Suprapubic skin (tissue), 4 donors: ENCODE measurements around the gene TUBB4B. TPM values are rescaled to one million over a fixed set of nuclear protein-coding genes. Genes with fewer than 3 reads are reported as not detected.

Experiments used
- DNase-seq, 2 donors: peaks; one replicate each; pipeline ENCODE4 v3.0.0-alpha.2; 2019; ENCODE audit warnings: low spot score in 2 of 2
- H3K27ac ChIP-seq: fragments of 200-600 bp; sonication (generic); one replicate; pipeline ENCODE4 v1.5.1; 2019
- H3K27me3 ChIP-seq: fragments of 200-600 bp; sonication (generic); one replicate; pipeline ENCODE4 v1.5.1; 2019
- H3K36me3 ChIP-seq: fragments of 200-600 bp; sonication (generic); one replicate; pipeline ENCODE4 v1.5.1; 2019
- H3K4me1 ChIP-seq: fragments of 200-600 bp; sonication (generic); one replicate; pipeline ENCODE4 v1.5.1; 2019
- H3K4me3 ChIP-seq: fragments of 200-600 bp; sonication (generic); one replicate; pipeline ENCODE4 v1.5.1; 2019; ENCODE audit warnings: mild to moderate bottlenecking
- H3K9me3 ChIP-seq: fragments of 200-600 bp; sonication (generic); one replicate; pipeline ENCODE4 v1.5.1; 2019
- EP300 ChIP-seq: sonication (generic); formaldehyde crosslinking; IDR thresholded peaks from one replicate; pipeline ENCODE4 v1.6.1; 2017; ENCODE audit warnings: antibody characterized with exemption
- POLR2A ChIP-seq, 2 donors: fragments of 450-650 bp; IDR thresholded peaks; one replicate each; pipeline ENCODE4 v1.6.1; 2017; ENCODE audit warnings: antibody characterized with exemption in 2 of 2, mild to moderate bottlenecking in 2 of 2, moderate library complexity in 2 of 2
- POLR2AphosphoS5 ChIP-seq, 3 donors: sonication (generic); formaldehyde crosslinking; IDR thresholded peaks; one replicate each; pipeline ENCODE4 v1.6.1; 2017; ENCODE audit warnings: antibody characterized with exemption in 3 of 3
- WGBS: methylation state at CpG from one replicate; pipeline ENCODE4 v1.1.5; 2018; 5-methylcytosine and 5-hydroxymethylcytosine counted together
- total RNA-seq, 4 donors: library from RNA; depleted of rRNA; stranded (reverse); fragments of >200 nt; gene quantifications; one replicate each; pipeline ENCODE4 v1.1.0, GENCODE V29; 2016
- TF ChIP-seq, protein P1 (sequence below), 2 donors: fragments of 200-600 bp in 1 of 2; fragments of 450-650 bp in 1 of 2; sonication (generic) in 1 of 2; IDR thresholded peaks; one replicate each; pipeline ENCODE4 v1.5.1; 2016 to 2019; ENCODE audit warnings: antibody characterized with exemption in 2 of 2, mild to moderate bottlenecking in 1 of 2, moderate library complexity in 1 of 2

The TUBB4B gene
- total RNA-seq, 4 donors from 2014 or later: 225 to 708 (median 639) TPM

DNA sequence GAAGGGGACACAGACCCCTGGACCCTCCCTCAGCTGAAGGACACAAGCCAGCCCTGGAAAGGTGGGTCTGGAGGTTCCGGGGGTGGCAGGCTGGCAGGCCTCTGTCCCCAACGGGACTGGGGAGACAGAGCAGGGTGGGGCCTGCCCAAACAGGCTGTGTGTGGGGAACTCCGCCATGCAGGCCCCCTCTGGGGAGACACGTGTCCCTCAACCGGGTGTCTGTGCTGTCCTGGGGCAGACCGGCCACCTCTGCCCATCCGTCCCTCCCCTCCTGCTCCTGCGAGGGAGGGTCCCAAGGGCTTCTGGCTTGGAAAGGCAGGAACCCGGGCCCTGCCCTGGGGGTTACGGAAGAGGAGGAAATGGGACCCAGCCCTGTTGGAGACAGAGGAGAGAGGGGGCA is 9.0 kb upstream of the TUBB4B start:
- H3K4me1 ChIP-seq: peaks cover 22% of the 10 kb centered on the region
- TF ChIP-seq POLR2A (IDR thresholded peaks at IDR 0.05): no peak
- TF ChIP-seq POLR2AphosphoS5 (IDR thresholded peaks at IDR 0.05): no peak
- TF ChIP-seq, protein P1, sequence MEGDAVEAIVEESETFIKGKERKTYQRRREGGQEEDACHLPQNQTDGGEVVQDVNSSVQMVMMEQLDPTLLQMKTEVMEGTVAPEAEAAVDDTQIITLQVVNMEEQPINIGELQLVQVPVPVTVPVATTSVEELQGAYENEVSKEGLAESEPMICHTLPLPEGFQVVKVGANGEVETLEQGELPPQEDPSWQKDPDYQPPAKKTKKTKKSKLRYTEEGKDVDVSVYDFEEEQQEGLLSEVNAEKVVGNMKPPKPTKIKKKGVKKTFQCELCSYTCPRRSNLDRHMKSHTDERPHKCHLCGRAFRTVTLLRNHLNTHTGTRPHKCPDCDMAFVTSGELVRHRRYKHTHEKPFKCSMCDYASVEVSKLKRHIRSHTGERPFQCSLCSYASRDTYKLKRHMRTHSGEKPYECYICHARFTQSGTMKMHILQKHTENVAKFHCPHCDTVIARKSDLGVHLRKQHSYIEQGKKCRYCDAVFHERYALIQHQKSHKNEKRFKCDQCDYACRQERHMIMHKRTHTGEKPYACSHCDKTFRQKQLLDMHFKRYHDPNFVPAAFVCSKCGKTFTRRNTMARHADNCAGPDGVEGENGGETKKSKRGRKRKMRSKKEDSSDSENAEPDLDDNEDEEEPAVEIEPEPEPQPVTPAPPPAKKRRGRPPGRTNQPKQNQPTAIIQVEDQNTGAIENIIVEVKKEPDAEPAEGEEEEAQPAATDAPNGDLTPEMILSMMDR (IDR thresholded peaks at IDR 0.05): no peak
- no peak for TF ChIP-seq EP300
- no peak overlapping the region for H3K4me3 ChIP-seq
- WGBS: 57% methylated on average over 10 of the region's 10 CpGs
- no peak for DNase-seq
- no peaks in the 10 kb centered on the region for H3K9me3 ChIP-seq
- peaks cover 80% of the 10 kb centered on the region for H3K27me3 ChIP-seq
- no peaks in the 10 kb centered on the region for H3K36me3 ChIP-seq
- no peak overlapping the region for H3K27ac ChIP-seq

DNA sequence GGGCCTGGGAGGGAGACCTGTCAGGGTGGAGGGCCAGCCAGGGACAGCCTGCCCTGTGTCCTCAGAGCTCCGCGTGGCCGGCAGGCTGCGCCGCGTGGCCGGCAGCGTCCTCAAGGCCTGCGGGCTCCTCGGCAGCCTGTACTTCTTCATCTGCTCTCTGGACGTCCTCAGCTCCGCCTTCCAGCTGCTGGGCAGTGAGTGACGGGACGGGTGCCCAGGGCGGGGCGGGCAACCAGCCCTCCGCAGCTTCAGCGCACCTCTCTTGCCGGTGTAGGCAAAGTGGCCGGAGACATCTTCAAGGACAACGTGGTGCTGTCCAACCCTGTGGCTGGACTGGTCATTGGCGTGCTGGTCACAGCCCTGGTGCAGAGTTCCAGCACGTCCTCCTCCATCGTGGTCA is 8.6 kb upstream of the TUBB4B start:
- no peak for TF ChIP-seq EP300
- Histone ChIP-seq H3K36me3 (no peaks in the 10 kb centered on the region), H3K9me3 (no peaks in the 10 kb centered on the region), H3K4me1 (peaks cover 22% of the 10 kb centered on the region), H3K4me3 (no peak overlapping the region), H3K27ac (no peak overlapping the region), H3K27me3 (peaks cover 80% of the 10 kb centered on the region)
- WGBS: 64% methylated on average over 16 of the region's 24 CpGs
- no peak for DNase-seq

DNA sequence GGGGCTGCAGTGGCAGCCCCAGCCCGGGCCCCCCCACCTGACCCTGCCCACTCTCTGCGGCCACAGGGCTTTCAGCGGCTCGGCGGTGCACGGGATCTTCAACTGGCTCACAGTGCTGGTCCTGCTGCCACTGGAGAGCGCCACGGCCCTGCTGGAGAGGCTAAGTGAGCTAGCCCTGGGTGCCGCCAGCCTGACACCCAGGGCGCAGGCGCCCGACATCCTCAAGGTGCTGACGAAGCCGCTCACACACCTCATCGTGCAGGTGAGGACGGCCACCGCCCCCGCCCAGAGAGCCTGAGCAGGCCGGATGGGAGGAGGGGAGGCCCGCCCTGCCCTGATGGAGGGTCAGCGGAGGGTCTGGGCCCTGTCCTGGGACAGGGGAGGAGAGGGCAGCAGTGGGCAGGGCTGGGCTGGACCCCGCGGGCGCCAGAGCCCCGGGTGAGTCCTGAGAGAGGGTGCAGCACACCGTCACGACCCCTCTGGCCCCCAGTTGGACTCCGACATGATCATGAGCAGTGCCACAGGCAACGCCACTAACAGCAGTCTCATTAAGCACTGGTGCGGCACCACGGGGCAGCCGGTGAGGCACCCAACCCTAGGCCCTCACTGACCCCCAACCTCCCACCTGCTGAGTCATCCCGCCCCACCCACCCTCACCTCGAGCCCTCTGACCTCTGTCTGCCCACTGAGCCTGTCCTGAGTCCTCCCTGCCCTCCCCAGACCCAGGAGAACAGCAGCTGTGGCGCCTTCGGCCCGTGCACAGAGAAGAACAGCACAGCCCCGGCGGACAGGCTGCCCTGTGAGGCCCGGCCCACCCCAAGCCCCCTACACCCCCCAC is 7.7 kb upstream of the TUBB4B start:
- TF ChIP-seq POLR2AphosphoS5 (IDR thresholded peaks at IDR 0.05): no peak
- TF ChIP-seq, protein P1 (IDR thresholded peaks at IDR 0.05): no peak
- TF ChIP-seq EP300: no peak
- TF ChIP-seq POLR2A (IDR thresholded peaks at IDR 0.05): no peak
- Histone ChIP-seq H3K4me1 (peaks cover 26% of the 10 kb centered on the region), H3K4me3 (no peak overlapping the region)

DNA sequence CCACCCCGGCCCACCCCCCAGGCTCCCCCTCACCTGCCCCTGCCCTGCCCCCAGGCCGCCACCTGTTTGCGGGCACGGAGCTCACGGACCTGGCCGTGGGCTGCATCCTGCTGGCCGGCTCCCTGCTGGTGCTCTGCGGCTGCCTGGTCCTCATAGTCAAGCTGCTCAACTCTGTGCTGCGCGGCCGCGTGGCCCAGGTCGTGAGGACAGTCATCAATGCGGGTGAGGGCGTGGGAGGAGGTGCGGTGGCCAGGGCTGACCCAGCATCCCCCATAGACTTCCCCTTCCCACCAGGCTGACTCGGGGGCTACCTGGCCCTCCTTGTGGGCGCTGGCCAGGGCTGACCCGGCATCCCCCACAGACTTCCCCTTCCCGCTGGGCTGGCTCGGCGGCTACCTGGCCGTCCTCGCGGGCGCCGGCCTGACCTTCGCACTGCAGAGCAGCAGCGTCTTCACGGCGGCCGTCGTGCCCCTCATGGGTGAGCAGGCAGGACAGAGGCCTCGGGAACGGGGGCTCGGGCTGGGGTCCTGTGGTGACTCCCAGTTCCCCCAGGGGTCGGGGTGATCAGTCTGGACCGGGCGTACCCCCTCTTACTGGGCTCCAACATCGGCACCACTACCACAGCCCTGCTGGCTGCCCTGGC is 6.9 kb upstream of the TUBB4B start:
- H3K27me3 ChIP-seq: peaks cover 69% of the 10 kb centered on the region

More for the DNA sequence above, 7.7 kb upstream of the TUBB4B start:
- no peaks in the 10 kb centered on the region for H3K9me3 ChIP-seq
- no CpG with 5 or more reads among the region's 40 CpGs for WGBS
- H3K27me3 ChIP-seq: peaks cover 76% of the 10 kb centered on the region
- no peak overlapping the region for H3K27ac ChIP-seq
- H3K36me3 ChIP-seq: no peaks in the 10 kb centered on the region
- no peak for DNase-seq

DNA sequence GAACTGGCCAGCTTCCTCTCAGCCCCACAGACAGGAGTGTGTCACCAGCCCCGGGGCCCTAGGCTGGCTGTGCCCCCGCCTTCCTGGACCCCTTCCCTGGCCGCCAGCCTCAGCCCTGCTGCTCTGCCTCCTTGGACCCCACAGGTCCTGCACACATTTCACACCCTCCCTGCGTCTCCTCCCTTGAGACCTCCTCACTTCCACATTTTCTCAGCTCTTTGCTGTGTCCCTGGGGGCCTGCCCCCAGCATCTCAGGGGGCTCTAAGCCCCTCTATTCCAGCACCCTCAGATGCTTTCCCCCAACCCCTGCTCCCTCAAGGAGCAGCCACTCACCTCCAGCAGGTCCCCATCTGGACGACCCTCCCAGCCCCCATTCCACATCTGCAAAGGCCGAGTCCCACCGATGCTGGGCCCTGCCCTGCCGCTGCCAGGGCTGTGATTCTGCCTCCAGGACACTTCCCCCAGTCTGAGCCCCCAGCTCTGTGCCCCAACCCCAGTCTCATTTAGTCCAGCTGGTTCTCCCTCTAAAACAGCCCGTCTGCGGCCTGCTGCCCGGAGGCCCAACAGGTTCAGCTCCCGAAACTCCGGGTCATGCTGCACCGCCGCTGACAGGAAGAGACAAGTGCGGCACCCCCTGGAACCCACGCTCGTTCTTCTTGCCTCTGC is 6.2 kb upstream of the TUBB4B start:
- Histone ChIP-seq H3K9me3 (no peaks in the 10 kb centered on the region), H3K36me3 (no peaks in the 10 kb centered on the region), H3K4me1 (peaks cover 41% of the 10 kb centered on the region), H3K4me3 (no peak overlapping the region), H3K27me3 (peaks cover 62% of the 10 kb centered on the region), H3K27ac (no peak overlapping the region)
- WGBS: 66% methylated on average over 17 of the region's 18 CpGs
- TF ChIP-seq POLR2AphosphoS5 (IDR thresholded peaks at IDR 0.05) (no peak), POLR2A (IDR thresholded peaks at IDR 0.05) (no peak), EP300 (no peak)
- TF ChIP-seq, protein P1 (IDR thresholded peaks at IDR 0.05): no peak
- no peak for DNase-seq

More for the DNA sequence above, 6.9 kb upstream of the TUBB4B start:
- Histone ChIP-seq H3K9me3 (no peaks in the 10 kb centered on the region), H3K36me3 (no peaks in the 10 kb centered on the region), H3K4me1 (peaks cover 34% of the 10 kb centered on the region), H3K27ac (no peak overlapping the region), H3K4me3 (no peak overlapping the region)
- no peak for DNase-seq
- WGBS: no CpG with 5 or more reads among the region's 40 CpGs
- TF ChIP-seq EP300 (no peak), POLR2A (IDR thresholded peaks at IDR 0.05) (no peak), POLR2AphosphoS5 (IDR thresholded peaks at IDR 0.05) (no peak)
- TF ChIP-seq, protein P1 (IDR thresholded peaks at IDR 0.05): no peak
